Measurements from ENCODE around the gene MEF2C. TPM values are rescaled to one million over a fixed set of nuclear protein-coding genes. Genes with fewer than 3 reads are reported as not detected.
"Not testable (repeated sequence)": the region's sequence is repeated elsewhere in the genome, so short reads cannot be mapped to it uniquely, and the experiment has no call there.

Gene MEF2C
- total RNA-seq, 1 donor from 2014 or later: 0.26 TPM

DNA sequence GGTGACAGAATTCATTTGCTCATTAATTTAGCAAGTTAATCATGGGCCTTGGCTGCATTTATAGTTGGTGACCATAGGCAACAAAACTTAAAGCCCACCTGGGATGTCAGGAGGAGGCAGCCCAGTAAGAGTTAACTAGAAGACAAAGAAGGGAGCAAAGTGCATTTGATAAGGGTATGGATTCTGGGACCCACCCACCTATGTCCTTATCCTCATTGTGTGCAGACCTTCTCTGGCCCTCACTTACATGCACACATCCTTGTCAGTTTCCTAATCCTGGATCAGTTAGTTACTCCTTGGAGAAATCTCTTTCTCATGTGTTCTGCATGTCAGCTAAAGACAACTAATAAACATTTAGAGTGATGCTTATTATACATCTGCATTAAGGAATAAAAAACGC, 24.6 kb downstream of the MEF2C start:
- TF ChIP-seq, protein P1, sequence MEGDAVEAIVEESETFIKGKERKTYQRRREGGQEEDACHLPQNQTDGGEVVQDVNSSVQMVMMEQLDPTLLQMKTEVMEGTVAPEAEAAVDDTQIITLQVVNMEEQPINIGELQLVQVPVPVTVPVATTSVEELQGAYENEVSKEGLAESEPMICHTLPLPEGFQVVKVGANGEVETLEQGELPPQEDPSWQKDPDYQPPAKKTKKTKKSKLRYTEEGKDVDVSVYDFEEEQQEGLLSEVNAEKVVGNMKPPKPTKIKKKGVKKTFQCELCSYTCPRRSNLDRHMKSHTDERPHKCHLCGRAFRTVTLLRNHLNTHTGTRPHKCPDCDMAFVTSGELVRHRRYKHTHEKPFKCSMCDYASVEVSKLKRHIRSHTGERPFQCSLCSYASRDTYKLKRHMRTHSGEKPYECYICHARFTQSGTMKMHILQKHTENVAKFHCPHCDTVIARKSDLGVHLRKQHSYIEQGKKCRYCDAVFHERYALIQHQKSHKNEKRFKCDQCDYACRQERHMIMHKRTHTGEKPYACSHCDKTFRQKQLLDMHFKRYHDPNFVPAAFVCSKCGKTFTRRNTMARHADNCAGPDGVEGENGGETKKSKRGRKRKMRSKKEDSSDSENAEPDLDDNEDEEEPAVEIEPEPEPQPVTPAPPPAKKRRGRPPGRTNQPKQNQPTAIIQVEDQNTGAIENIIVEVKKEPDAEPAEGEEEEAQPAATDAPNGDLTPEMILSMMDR (IDR thresholded peaks at IDR 0.05): no peak
- TF ChIP-seq EZH2phosphoT487 (IDR thresholded peaks at IDR 0.05) (no peak), EZH2 (IDR thresholded peaks at IDR 0.05) (no peak)
- no peak for DNase-seq (ENCODE audit: low spot score)

DNA sequence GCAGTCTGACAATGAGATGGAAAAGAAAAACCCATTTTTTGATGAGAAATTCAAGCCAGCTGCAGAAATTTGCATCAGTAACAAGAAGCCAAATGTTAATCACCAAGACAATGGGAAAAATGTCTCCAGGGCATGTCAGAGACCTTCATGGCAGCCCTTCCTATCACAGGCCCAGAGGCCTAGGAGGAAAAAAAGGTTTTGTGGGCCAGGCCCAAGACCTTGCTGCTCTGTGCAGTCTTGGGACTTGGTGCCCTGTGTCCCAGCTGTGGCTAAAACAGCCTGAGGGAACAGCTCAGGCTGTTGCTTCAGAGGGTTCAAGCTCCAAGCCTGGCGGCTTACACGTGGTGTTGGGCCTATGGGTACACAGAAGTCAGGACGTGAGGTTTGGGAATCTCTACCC, 26.6 kb downstream of the MEF2C start:
- H3K27me3 Mint-ChIP-seq (ENCODE audit: insufficient read depth, low read depth); H3K9me3 ChIP-seq (ENCODE audit: low read depth); H3K4me1 ChIP-seq; H3K4me3 Mint-ChIP-seq; H3K36me3 Mint-ChIP-seq; H3K9ac ChIP-seq; H3K4me2 ChIP-seq; H3K27ac Mint-ChIP-seq; H3K79me2 ChIP-seq (ENCODE audit: low read depth); H2AFZ ChIP-seq (replicated peaks); H3K27ac ChIP-seq; H3K36me3 ChIP-seq; H3K4me3 ChIP-seq; H3K4me1 Mint-ChIP-seq; H3F3A ChIP-seq (ENCODE audit: low read depth); H3K27me3 ChIP-seq; H4K20me1 ChIP-seq (ENCODE audit: low read depth); DNase-seq (ENCODE audit: low spot score): not testable (repeated sequence)
- H3K9me3 Mint-ChIP-seq: peaks cover 13% of the 10 kb centered on the region

More for the DNA sequence above, 24.6 kb downstream of the MEF2C start:
- no peak overlapping the region for H3K4me2 ChIP-seq
- no peak overlapping the region for H2AFZ ChIP-seq (replicated peaks)
- H3K79me2 ChIP-seq (ENCODE audit: low read depth): no peaks in the 10 kb centered on the region
- no peak overlapping the region for H3K4me3 Mint-ChIP-seq
- H3K36me3 Mint-ChIP-seq: no peaks in the 10 kb centered on the region
- H3K4me1 Mint-ChIP-seq: no peaks in the 10 kb centered on the region
- H4K20me1 ChIP-seq (ENCODE audit: low read depth): no peaks in the 10 kb centered on the region
- H3K27me3 ChIP-seq: no peaks in the 10 kb centered on the region
- H3F3A ChIP-seq (ENCODE audit: low read depth): no peaks in the 10 kb centered on the region
- no peak overlapping the region for H3K9ac ChIP-seq
- H3K9me3 Mint-ChIP-seq: peaks cover 13% of the 10 kb centered on the region
- no peak overlapping the region for H3K27ac Mint-ChIP-seq
- H3K4me3 ChIP-seq: no peak overlapping the region
- no peaks in the 10 kb centered on the region for H3K36me3 ChIP-seq
- peaks cover 2% of the 10 kb centered on the region for H3K27me3 Mint-ChIP-seq (ENCODE audit: insufficient read depth, low read depth)
- H3K9me3 ChIP-seq (ENCODE audit: low read depth): no peaks in the 10 kb centered on the region
- H3K4me1 ChIP-seq: no peaks in the 10 kb centered on the region
- no peak overlapping the region for H3K27ac ChIP-seq

DNA sequence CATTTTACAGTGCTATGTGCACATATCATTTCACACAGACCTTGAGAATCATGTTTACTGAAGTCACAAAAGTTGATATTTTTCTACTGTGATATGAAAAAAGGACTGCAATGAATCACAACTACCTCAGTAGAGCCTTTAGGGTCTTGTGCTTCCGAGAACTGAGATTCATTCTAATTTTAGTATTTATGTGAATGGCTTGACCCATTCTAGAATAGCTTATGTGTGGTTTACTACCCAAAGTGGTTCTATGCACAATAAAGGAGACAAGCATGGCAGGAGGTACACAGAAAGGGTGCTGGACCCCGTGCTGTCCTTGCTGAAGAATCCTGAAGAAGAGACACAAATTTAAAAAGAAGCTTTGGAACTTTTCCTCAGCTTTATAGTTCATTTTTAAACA, 28.2 kb downstream of the MEF2C start:
- Mint-ChIP-seq H3K9me3 (peaks cover 13% of the 10 kb centered on the region), H3K4me3 (no peak overlapping the region), H3K27me3 (ENCODE audit: insufficient read depth, low read depth) (peaks cover 2% of the 10 kb centered on the region), H3K36me3 (no peaks in the 10 kb centered on the region), H3K4me1 (no peaks in the 10 kb centered on the region), H3K27ac (no peak overlapping the region)
- H3F3A ChIP-seq (ENCODE audit: low read depth): no peaks in the 10 kb centered on the region
- no peaks in the 10 kb centered on the region for H4K20me1 ChIP-seq (ENCODE audit: low read depth)
- H2AFZ ChIP-seq (replicated peaks): no peak overlapping the region
- H3K27me3 ChIP-seq: no peaks in the 10 kb centered on the region
- no peak for DNase-seq (ENCODE audit: low spot score)
- H3K79me2 ChIP-seq (ENCODE audit: low read depth): no peaks in the 10 kb centered on the region
- no peaks in the 10 kb centered on the region for H3K9me3 ChIP-seq (ENCODE audit: low read depth)
- H3K4me1 ChIP-seq: no peaks in the 10 kb centered on the region
- H3K27ac ChIP-seq: no peak overlapping the region
- no peak overlapping the region for H3K9ac ChIP-seq
- TF ChIP-seq, protein P1 (IDR thresholded peaks at IDR 0.05): no peak
- no peak for TF ChIP-seq EZH2 (IDR thresholded peaks at IDR 0.05)
- no peak for TF ChIP-seq EZH2phosphoT487 (IDR thresholded peaks at IDR 0.05)
- H3K36me3 ChIP-seq: no peaks in the 10 kb centered on the region
- no peak overlapping the region for H3K4me2 ChIP-seq
- no peak overlapping the region for H3K4me3 ChIP-seq

- no peaks in the 10 kb centered on the region for H3K79me2 ChIP-seq (ENCODE audit: low read depth)
- H3K27me3 ChIP-seq: no peaks in the 10 kb centered on the region
- no peak overlapping the region for H3K4me3 ChIP-seq
- H3K27ac Mint-ChIP-seq: no peak overlapping the region
- TF ChIP-seq EZH2phosphoT487 (IDR thresholded peaks at IDR 0.05) (no peak), EZH2 (IDR thresholded peaks at IDR 0.05) (no peak)
- TF ChIP-seq, protein P1 (IDR thresholded peaks at IDR 0.05): no peak
- no peaks in the 10 kb centered on the region for H3K27me3 Mint-ChIP-seq (ENCODE audit: insufficient read depth, low read depth)
- no peak overlapping the region for H3K4me3 Mint-ChIP-seq
- no peak overlapping the region for H3K9ac ChIP-seq
- no peak overlapping the region for H2AFZ ChIP-seq (replicated peaks)
- H4K20me1 ChIP-seq (ENCODE audit: low read depth): no peaks in the 10 kb centered on the region
- H3F3A ChIP-seq (ENCODE audit: low read depth): no peaks in the 10 kb centered on the region
- no peak overlapping the region for H3K27ac ChIP-seq
- no peak overlapping the region for H3K4me2 ChIP-seq
- H3K4me1 ChIP-seq: no peaks in the 10 kb centered on the region
- no peaks in the 10 kb centered on the region for H3K9me3 ChIP-seq (ENCODE audit: low read depth)
- no peak for DNase-seq (ENCODE audit: low spot score)
- no peaks in the 10 kb centered on the region for H3K36me3 ChIP-seq
- no peaks in the 10 kb centered on the region for H3K36me3 Mint-ChIP-seq
- no peaks in the 10 kb centered on the region for H3K9me3 Mint-ChIP-seq
- H3K4me1 Mint-ChIP-seq: no peaks in the 10 kb centered on the region
Observed at GRCh38 chr5:88847420-88847819, 35.6 kb downstream of the MEF2C start.
